NCI-H82 treated with DMSO at 0.1 percent for 48 hours (cell line): Measurements from ENCODE around the gene VEZF1.

Experiments used
- DNase-seq: peaks from one replicate; lab custom pipeline; 2025; ENCODE audit not compliant: unreplicated experiment; lab: John Stamatoyannopoulos, UW

VEZF1 gene

DNA sequence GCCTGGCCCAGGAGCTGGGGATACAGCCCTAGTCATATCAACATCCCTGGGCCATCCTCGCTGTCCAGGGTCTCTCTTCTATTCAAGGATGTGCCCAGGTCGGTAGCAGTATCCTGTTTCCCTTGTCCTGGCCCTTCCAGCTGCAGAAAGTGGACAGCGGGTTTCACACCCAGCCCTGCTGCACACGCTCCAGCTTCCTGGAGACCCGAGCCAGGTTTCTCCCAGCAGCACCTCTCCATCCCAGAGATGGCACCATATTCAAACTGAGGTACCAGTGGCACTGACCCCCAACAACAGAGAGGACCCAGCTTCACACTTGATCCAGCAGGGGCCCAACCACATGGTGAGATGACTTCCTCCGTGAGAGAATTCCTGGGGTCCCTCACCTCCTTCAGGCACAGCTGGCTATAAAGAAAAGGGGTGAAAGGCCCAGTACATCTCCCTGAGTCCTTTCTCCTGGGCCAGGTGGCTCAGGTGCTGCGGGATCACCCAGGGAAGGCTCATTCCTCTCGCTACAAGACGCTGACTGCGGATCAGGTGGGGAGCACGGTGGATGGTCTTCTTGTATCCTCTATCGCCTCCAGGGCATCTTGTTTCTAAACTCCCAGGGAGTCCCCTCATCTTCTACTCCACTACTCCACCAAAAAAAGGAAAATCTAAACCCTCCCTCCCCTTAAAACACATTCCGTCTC is 34.2 kb downstream of the VEZF1 start:
- no peak for DNase-seq

- no peak for DNase-seq
Measured at GRCh38 chr17:57953219-57953618, 34.8 kb downstream of the VEZF1 start.

- DNase-seq: no peak
Measured at GRCh38 chr17:57949649-57950048, 38.4 kb downstream of the VEZF1 start.

DNA sequence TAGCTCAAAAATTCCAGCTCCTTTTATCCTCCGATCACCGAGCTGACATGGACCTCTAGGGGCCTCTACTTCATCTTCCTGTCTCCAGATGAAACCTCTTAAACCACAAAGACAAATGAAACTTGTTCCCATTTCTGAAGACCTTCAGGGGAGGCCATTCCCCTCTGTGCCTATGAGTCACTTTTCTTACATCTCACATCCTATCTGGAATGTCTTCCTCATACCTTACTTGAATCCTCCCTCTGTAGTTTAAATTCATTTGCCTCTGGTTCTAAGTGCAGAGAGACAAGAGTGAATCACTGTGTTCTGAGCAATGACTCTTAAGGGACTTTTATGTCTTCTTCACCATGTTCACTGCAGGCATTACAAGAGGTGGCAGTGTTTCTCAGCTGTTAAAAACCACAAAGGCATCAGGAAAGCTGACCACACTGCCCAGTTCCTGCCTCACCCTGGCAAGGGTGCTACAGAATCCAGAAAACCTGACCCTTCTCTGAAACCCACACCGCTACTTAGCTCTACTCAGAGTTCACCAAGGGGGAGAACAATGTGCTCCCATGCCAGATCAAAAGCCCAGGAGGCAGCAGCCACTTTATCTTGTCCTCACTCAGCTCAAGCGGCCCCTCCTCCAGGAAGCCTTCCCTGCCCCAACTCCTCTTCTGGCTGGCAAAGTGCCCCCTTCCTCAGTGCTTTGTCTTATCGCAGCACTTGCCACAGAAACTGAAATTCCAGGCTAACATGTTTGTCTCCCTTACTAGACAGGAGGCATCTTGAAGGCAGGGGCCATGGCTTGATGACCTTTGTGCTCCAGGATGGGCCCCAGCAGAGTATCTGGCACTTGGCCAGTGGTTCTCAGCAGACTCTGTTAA is 39.3 kb downstream of the VEZF1 start:
- DNase-seq: no peak

DNA sequence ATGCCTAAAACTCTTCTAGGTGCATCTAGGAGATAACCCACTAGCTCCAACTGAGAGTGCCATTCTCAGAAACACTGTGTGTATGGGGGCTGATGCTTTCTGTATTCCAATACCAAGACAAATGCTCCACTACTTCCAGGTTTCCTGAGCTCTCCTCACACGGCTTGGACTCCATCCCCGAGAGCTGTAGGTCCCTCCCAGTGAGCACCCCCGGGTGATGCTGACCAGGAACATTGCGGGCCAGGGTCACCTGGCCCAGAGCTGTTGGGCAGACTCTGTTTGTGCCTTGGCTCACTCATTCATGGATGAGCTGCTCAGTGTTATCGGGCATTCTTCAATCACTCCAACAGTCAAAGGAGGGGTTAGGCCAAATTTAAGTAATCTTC is 39.9 kb downstream of the VEZF1 start:
- no peak for DNase-seq

DNA sequence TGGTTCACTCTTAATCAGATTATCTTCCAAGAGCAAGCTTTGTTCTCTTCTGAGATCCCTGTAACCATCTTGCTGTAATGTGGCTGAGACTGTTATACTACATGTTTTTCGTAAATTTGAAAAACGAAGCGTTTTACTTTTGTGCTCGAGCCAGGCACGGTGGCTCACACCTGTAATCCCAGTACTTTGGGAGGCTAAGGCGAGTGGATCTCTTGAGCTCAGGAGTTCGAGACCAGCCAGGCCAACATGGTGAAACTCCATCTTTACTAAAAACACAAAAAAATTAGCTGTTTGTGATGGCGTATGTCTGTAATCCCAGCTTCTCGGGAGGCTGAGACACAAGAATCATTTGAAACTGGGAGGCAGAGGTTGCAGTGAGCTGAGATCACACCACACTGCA is 40.7 kb downstream of the VEZF1 start:
- DNase-seq: no peak

- DNase-seq: no peak
Measured at GRCh38 chr17:57946798-57947358, 41.2 kb downstream of the VEZF1 start.

GRCh38 chr17:57945996-57946797 is 41.9 kb downstream of the VEZF1 start:
- DNase-seq: no peak

DNA sequence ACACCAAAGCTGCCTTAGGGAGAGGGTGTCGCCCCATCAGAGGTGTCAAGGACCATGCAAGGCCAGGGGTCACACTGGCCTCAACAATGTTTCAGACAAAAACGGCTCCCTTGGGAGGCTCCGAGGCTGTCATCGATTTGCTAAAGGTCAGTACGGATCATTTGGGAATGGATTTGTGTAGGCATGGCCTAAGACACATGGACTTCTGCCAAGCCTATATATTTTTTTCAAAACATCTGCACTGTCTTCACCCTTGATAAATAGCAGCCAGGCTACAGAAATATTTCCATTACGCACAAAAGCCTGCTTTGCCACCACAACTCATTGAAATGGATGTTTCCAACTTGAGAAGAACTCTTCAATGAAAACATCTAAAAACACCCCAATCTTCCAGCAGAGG is 43.1 kb downstream of the VEZF1 start:
- DNase-seq: no peak

- no peak for DNase-seq
Measured at GRCh38 chr17:57943645-57944044, 44.4 kb downstream of the VEZF1 start.

DNA sequence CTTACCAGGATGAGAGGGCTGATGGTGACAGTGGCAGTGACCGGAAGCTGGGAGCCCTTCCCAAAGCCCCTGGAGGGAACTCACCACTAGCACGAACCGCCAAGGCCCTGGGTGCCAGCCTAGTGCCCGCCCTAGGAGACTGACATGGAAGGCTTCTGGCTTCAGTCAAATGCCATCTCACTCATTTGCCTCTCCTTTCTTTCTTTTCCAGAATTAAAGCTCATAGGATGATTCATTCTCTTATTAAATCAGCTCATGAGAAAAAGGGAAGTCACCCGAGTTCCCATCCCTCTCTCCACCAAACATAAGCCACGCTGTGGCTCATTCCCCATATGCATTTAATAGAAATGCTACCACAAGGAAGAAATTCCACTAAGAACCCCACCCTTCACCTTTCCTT is 44.9 kb downstream of the VEZF1 start:
- DNase-seq: no peak

- no peak for DNase-seq
Measured at GRCh38 chr17:57941384-57942370, 46.4 kb downstream of the VEZF1 start.

DNA sequence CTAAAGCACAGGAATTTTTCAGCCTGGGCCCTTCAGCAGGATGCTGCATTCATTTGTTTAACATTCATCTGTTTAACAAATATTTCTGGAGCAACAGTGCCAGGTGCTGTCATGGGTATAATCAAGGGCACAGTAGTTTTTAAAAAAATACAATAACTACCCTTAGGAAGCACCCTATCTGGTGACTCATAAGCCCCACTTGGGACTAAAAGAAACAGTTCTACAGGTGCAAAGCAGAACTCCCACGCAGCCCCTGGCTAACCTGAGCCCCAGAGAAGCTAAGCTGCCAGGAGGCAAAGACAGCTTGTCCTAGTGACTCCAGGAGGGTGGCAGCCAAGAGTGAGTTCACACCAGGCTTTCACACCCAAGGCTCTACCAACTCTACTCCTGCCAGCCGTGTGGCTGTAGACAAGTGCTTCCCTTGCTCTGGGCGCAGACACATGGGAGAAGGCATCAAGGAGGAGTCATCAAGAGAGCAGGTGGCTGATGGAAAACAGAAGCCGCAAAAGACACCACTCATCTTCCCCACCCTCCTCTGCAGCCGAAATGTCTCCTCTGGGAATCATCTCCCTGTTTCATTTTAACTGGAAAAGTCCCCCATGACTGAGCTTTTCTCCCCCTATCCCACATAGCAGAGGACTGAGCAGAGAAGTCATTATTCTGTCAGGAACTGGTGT is 47.3 kb downstream of the VEZF1 start:
- no peak for DNase-seq

GRCh38 chr17:57940231-57940630 is 47.8 kb downstream of the VEZF1 start:
- DNase-seq: no peak

DNA sequence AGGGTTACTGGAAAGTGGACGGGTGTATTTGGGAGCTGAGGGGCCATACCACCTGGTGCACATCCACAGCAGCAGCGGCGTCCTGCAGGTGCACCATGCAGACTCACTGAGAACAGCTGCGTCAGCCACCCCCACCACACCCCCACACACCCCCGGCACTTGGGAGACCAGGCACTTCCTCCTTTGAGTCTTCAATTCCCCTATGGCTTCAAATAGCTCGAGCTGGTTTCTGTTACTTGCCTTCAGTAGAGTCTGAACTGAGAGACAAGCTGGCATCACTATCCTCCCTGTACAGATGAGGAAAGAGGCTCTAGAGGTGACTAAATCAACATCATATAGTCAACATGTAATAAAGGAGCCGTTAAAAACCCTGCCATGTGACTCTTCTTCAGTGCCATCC is 48.3 kb downstream of the VEZF1 start:
- DNase-seq: no peak

GRCh38 chr17:57938061-57938502 is 50.0 kb downstream of the VEZF1 start:
- DNase-seq: peak; percentile 59

DNA sequence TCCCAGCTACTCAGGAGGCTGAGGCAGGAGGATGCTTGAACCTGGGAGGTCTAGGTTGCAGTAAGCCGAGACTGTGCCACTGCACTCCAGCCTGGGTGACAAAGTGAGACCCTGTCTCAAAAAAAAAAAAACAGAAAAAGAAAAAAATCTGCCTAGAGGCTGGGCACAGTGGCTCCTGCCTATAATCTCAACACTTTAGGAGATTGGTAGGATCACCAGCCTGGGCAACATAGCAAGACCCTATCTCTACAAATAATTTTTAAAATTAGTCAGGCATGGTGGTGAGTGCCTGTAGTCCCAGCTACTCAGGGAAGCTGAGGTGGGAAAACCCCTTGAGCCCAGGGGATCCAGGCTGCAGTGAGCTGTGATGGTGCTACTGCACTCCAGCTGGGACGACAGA is 50.6 kb downstream of the VEZF1 start:
- DNase-seq: no peak

- DNase-seq: peak; percentile 81
Measured at GRCh38 chr17:57935833-57936807, 51.9 kb downstream of the VEZF1 start.
